Kidney epithelial cell (primary cell): ENCODE measurements around the gene LAIR2. TPM values are rescaled to one million over a fixed set of nuclear protein-coding genes. Genes with fewer than 3 reads are reported as not detected.

Source experiments
- DNase-seq: peaks from one replicate; pipeline ENCODE4 v3.0.0-alpha.2; 2010; ENCODE audit warnings: low read depth
- H3K27me3 ChIP-seq: 2 replicates; pipeline ENCODE4 v1.6.0; 2011; ENCODE audit warnings: low read length; ENCODE audit not compliant: control insufficient read depth, insufficient read depth
- H3K36me3 ChIP-seq: 2 replicates; pipeline ENCODE4 v1.5.1; 2011; ENCODE audit warnings: low read length; ENCODE audit not compliant: control insufficient read depth, insufficient read depth
- H3K4me3 ChIP-seq: 2 replicates; pipeline ENCODE4 v1.5.1; 2011; ENCODE audit warnings: low read depth, mild to moderate bottlenecking, control low read depth, low read length
- CTCF ChIP-seq: IDR thresholded peaks from 2 replicates; pipeline ENCODE4 v1.5.1; 2011; ENCODE audit warnings: mild to moderate bottlenecking, moderate library complexity, low read length, control low read depth, inconsistent platforms; ENCODE audit not compliant: insufficient read depth, poor library complexity, severe bottlenecking
- total RNA-seq: library from RNA; depleted of rRNA; stranded (reverse); fragments of >200 nt; gene quantifications from 2 replicates; pipeline ENCODE4 v1.2.3, GENCODE V29; 2015

LAIR2 gene
- total RNA-seq, 1 donor from 2014 or later: not detected

- Histone ChIP-seq H3K4me3 (no peak overlapping the region), H3K27me3 (no peaks in the 10 kb centered on the region), H3K36me3 (no peaks in the 10 kb centered on the region)
- DNase-seq: no peak
- no peak for TF ChIP-seq CTCF
Measured at GRCh38 chr19:54526972-54527371, 24.3 kb downstream of the LAIR2 start.

DNA sequence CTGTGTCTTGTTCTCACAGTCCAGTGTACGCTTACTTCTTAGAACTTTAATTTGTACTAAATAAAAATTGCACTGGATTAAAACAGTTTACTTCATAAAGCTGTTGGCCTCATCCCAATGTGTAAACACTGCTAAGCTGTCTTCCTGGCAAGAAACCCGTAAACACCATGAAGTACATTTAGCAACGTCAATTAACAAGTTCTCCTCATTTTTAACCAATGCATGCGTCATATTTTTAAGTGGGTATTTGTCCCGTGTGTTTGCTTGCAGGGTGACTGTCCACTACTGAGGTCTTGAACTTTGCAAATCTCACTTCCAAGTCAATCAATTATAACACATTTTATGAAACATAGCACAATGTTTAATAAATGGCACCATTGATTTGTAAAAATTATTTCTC is 28.2 kb downstream of the LAIR2 start:
- DNase-seq: no peak
- no peaks in the 10 kb centered on the region for H3K27me3 ChIP-seq
- TF ChIP-seq CTCF: no peak
- no peak overlapping the region for H3K4me3 ChIP-seq
- no peaks in the 10 kb centered on the region for H3K36me3 ChIP-seq

DNA sequence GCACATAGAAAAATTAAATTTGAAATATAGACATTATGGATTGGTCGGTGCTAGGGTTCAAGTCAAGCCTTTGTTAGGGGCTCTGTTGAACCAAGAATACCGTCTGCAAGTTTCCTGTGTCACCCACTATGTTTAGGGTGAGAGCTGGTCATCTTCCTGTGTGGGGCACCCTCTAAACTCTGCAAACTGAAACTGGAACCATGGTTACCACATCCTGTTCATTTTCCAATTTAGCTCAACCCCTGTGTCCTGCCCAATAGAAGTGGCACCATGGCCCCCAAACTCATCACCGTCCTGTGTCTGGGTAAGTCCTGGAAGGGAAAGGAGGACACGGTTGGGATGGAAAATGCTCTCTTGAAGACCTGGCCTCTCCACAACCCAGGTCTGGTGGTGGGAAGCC is 29.9 kb downstream of the LAIR2 start:
- DNase-seq: no peak
- Histone ChIP-seq H3K36me3 (no peaks in the 10 kb centered on the region), H3K4me3 (no peak overlapping the region), H3K27me3 (no peaks in the 10 kb centered on the region)
- TF ChIP-seq CTCF: no peak

- Histone ChIP-seq H3K27me3 (no peaks in the 10 kb centered on the region), H3K4me3 (no peak overlapping the region), H3K36me3 (no peaks in the 10 kb centered on the region)
- no peak for DNase-seq
- TF ChIP-seq CTCF: no peak
Measured at GRCh38 chr19:54533476-54533875, 30.8 kb downstream of the LAIR2 start.

- no peaks in the 10 kb centered on the region for H3K27me3 ChIP-seq
- H3K36me3 ChIP-seq: no peaks in the 10 kb centered on the region
- TF ChIP-seq CTCF: no peak
- no peak for DNase-seq
- H3K4me3 ChIP-seq: no peak overlapping the region
Measured at GRCh38 chr19:54534156-54534555, 31.5 kb downstream of the LAIR2 start.

- no peaks in the 10 kb centered on the region for H3K36me3 ChIP-seq
- TF ChIP-seq CTCF: no peak
- H3K4me3 ChIP-seq: no peak overlapping the region
- no peak for DNase-seq
- H3K27me3 ChIP-seq: no peaks in the 10 kb centered on the region
Measured at GRCh38 chr19:54535601-54536000, 33.0 kb downstream of the LAIR2 start.
